SW480 (cell line): Measurements from ENCODE around the gene CCDC182.

Experiments used
- DNase-seq: peaks from one replicate; pipeline ENCODE4 v3.0.0-alpha.2; 2016; ENCODE audit warnings: low spot score

Gene CCDC182

DNA sequence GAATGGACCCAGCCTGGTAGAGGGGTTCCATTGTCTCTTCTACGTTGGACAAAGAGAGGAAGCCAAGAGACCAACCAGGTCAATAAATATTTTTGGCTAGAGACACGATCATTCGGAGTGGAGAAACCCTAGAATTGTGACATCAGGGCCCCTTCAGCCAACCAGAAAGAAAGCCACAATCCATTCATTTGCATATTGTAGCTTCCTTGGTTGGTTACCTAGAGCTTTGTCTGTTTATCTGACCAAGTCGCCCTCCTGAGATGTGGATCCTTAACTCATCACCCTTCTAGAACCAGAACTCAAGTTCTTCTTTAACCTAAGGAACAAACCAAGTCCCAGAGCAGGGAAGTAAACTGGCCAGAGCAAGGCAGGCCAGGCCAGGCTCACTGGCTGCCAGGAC is at the start of gene CCDC182:
Gene CCDC182 (minus strand): TSS at position 58 of the 400 bp plus-strand sequence. CDS start 27 bp downstream, at position 31.
- no peak for DNase-seq

DNA sequence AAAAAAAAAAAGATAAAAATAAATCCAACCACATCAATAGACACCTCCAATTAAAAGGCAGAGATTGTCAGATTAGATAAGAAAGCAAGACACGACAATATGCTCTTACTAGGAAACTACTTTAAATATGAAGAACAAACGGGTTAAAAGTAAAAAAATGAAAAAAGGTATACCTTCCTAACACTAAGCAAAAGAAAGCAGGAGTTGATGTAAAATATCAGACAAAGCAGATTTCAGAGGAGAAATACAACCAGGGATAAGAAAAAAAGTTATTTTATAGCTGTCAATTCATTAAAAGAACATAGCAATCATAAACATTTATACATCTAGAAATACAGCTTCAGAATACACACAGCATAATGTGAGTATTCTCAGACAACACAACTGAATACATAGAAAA is 49.7 kb upstream of the CCDC182 start:
- no peak for DNase-seq

DNA sequence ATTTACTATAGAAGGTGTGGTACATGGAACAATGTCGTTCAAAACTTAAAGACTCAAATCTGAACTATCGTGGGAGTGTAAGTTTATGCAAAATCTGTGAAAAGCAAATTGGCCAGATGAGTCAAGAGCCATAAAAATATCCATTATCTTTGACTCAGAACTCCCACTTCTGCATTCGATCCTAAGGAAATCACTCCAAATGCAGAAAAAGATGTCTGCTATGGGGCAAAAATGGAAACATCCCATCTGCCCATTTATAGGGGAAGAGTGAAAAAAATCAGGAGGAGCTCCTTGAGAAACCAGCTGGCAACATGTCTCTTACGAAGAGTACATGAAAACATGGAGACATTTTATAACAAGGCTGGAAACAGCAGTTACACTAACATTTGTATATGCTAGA is 43.6 kb upstream of the CCDC182 start:
- DNase-seq, result no peak

DNA sequence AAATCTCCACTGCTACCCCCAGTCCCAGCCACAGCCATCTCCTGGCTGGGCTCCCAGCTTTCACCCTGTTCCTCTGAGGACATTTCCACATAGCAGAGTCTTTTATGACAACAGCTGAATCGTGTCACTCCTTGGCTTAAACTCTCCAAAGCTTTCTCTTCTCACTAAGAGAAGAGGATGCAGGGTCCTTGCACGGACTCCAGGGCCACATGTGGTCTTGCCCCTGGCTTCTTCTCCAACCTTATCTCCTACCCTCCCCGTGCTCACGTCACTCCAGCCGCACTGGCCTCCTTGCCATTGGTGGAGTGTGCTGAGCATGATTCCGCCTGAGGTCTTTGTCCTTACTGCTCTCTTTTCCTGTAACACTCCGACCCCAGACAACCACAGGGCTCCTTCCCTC is 39.9 kb upstream of the CCDC182 start:
- no peak for DNase-seq

DNA sequence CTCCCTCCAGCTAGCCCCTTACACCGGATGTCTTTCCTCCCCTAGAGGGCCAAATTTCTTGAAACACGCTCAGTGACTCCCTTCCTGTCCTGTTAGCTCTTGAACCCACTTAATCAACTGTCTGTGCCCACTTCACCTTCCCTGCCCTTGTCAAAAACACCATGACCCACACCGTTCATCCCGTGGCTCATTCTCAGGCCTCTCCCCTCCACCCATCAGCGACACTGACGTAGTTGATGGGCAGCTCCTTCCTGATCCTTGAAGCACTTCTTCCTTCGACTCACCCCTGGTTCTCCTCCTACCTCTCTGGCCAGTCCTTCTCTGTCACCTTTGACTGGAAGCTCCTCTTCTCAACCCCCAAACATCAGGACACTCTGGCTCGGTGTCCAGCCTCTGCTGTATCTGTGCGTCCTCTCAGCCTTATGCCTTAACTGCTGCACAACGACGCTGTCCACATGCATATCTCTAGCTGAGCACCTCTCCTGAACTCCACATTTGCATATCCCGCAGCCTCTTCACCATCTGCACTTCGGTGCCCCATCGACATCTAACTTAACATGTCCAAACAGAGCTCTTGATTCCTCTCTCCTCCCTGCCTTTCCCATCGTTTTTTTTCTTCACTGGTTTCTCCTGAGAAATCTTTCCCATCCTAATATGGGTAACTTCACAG is 39.3 kb upstream of the CCDC182 start:
- DNase-seq, result no peak

DNA sequence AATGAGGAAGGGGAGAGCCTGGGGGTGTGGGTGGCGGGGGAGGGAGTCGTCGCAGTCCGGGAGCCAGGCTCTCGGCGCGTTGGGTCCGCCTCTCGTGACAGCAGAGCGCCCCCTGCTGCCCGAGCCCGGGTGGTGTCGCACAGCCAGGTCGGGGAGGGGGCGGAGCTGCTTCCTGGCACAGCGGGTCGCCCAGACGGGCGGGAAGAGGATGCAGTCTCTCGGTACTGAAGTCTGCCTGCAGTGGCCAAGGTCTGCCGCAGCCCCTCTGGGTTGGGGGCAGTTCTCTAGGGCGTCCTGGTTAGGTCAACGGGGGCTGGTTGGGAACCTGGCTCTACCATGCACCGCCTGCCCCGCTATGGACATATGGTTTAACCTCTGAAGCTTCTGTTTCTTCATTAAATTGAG is 38.2 kb upstream of the CCDC182 start:
- peak; percentile 49 for DNase-seq

DNA sequence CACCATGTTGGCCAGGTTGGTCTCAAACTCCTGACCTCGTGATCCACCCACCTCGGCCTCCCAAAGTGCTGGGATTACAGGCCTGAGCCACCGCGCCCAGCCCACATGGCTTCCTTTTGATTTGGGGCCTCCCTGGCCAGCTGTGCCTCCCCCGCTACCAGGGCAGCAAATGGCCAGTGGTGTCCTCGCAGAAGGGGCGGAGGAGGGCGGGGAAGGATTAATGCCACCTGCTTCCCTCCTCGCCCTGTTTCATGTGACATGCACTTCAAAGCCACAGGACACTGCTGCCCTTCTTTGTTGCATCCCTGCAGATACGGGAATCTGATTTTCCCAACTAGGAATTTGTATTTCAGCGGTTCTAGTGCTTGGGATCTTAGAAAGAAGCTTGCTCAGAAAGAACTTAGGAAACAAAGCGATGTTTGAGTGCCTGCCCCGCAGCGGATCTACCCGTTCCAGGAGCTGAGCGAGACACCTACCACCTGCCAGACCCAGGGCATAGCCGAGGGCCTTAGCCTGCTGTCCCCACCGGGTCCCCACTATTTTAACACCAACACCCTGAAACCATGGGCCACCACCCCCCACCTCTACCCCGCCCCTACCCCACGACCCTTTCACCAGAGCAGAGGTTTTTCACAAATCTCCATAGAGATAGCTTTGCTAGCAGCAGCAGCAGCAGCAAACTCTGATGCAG is 37.7 kb upstream of the CCDC182 start:
- DNase-seq, result peak; percentile 87

DNA sequence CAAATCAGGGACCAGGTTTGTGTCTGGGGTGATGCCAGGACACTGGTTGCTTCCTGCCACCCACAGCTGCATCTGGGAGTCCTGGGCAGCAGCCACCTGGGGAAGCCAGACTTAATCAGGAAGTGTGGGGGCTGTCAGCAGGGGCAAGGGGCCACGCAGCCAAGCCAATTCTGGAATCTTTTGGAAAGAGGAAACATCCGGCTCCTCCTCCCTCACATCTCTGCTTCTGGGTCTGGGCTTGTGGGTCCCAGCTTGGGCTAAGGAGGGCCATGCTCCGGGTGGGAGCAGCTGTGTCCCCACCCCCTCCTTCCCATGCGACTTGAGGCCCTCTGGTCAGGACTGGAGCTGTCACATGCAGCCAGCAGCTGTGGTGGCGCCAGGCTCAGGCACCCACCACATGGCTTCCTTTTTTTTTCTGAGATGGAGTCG is 37.0 kb upstream of the CCDC182 start:
- no peak for DNase-seq

DNA sequence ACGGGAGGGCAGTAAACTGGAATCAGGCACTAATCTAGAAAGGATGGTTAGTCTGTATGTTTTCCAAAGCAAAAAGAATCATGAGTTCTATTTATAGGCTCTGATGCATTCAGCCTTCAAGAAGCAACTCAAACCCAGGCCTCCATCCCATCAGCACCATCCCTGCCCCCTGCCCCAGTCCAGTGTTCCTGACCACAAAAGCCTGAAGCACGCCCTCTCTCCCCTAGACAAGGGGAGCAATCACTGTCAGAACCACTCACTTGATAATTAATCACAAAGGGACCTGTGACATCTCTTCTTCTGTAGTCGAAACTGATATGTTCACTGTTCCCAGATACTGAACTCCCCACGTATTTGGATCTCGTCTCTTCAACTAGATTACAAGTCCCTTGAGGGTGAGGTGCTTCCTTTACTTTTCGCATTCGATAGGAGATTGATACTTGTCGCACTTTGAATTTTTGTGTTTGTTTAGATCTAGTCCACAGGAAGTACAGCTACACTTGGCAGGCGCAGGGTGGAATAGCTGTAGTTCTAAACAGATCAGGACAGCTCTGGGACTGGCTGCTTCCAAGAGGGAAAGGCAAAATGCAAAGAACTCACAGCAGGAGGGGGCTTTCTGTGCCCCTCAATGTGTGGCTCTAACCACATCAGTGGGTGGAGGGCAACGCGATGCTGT is 36.4 kb upstream of the CCDC182 start:
- no peak for DNase-seq

DNA sequence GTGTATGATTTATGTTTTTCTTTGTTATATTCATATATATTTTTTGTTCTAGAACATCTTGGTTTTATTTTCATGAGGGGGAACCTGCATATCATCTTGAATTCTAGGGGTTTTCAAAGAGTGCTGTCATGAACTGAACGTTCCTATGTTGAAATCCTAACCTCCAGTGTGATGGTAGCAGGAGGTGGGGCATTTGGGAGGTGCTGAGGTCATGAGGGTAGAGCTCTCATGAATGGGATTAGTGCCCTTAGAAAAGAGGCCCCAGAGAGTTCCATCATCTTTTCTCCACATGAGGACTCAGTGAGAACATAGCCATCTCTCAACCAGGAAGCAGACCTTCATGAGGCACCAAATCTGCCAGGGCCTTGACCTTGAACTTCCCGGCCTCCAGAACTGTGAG is 34.6 kb upstream of the CCDC182 start:
- DNase-seq, result no peak

DNA sequence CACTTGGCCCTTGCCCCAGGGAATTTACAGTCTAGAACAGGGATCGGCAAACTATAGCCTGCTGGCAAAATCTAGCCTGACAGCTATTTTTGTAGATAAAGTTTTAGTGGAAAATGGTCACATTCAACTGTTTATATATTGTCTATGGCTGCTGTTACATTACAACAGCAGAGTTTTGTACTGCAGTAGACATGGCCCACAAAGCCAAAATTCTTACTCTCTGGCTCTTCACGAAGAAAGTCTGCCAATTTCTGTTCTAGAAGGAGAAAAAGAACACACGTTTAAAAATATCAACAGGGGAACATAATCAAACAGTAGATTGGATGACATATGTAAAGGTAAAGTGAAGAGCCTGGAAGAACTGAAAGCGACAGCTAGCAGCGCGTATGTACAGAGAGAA is 33.2 kb upstream of the CCDC182 start:
- DNase-seq, result no peak

DNA sequence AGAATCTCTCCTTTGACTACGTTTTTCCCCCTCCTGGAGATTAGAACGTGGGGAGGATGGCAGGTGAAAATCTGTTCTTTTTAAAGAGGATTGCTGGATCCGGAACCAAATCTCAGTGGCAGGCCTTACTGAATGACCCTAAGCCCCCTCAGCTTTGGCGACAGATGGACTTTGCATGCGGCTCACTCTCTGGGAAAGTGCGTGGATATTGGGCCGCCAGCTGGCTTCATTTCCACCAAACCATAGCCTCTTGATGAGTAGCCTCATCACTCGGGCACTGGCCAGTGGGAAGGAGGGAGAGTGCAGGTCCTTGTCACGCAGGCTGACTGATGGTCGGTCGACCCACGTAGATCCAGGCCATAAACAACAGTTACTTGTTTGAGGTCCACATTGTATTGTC is 31.3 kb upstream of the CCDC182 start:
- no peak for DNase-seq

DNA sequence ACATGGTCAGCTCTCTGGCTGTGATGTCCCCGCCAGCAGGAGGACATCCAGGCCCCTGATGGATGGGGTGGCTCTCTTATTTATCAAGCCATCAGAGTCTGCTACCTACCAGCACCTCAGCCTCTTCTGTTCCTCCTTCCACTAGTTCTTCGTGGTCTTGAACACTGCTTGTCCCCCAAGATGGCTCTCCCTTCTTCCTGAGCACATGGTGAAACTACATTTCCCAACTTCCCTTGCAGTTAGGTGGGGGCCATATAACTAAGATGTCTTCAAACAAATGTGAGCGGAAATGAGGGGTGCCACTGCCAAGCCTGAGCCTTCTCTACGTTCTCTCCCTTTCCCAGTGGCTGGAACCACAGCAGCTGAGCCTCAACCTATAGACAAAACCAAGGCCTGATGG is 29.8 kb upstream of the CCDC182 start:
- DNase-seq, result no peak

DNA sequence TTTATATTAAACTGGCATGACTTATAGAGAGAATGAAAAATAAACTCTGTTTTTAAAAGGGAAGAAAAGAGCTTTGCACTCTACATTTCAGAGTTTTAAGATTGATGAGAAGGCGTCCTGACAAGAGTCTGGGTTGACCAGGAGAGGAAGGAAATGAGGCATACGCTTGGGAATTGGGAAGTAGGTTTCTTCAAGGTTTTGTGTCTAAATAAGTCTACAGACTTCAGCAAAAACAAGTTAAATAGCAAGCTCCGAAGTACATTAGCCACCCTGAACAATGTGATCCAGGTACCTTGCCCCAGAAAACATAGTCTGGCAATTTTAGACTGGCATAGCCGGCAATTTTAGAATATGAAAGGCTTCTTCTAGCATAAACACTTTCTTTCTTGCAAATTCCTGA is 28.5 kb upstream of the CCDC182 start:
- no peak for DNase-seq

DNA sequence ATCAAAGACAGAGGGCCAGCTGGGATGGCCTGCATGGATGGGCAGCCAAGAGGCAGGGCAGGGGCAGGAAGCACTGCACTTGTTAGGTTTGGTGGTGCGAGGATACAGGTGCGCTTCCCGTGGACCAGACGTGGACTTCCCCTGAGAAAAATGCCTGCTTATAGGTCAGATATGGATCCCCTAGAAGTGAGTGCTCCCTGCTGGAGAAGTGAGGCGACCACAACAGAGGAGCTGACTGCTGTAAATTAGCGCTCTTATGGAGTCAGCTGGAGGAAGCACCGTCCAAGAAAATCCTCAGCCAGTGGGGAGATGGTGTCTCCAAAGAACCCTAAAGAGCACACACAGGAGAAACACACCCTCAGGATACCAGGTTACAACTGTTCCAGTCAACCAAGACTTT is 27.7 kb upstream of the CCDC182 start:
- DNase-seq, result no peak

DNA sequence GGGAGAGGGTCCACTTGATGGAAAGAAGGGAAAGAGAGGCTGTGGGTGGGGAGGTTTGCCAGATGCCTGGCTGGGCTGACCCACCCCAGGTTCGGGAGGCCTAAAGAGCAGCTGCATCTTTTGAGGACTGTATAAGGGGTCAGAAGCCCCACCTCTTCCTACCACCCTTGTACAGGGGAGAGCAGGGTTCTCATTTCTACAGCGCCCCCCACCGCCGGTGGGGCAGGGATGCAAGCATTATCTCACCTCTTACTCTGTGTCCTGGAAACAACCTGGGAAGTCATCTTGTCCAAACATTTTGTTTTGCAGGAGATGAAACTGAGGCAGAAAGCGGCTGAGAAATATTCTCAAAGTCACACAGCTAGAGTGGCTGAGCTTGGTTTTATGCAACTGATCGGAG is 22.5 kb upstream of the CCDC182 start:
- DNase-seq, result no peak

DNA sequence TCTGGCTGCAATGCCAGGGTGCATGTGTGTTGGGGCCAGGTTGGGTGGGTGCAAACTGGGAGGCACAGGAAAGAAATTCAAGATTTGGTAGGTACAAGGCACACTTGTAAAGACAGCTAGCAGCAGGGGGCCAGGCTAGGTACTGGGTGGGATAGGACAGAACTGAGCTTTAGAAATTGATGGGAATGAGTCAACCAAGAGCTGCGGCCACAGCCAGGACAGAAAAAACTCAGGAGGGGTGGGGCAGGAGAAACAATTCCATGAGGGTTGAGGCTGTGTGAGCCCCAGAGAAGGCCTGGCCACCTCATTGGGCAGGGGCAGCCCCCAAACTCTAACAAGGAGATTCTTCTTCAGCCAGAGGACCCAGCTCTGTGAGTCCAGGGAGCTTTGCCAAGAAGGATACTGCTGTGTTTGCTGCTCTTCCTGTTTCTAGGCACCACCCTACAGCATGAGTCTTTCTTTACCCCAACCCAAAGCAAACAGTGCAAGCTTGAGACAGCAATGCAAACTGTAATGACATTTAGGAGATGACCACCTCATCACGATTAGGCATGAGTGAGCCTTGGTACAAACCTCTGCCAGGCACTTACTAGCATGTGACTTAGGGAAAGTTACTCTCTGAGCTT is 21.3 kb upstream of the CCDC182 start:
- DNase-seq, result no peak

DNA sequence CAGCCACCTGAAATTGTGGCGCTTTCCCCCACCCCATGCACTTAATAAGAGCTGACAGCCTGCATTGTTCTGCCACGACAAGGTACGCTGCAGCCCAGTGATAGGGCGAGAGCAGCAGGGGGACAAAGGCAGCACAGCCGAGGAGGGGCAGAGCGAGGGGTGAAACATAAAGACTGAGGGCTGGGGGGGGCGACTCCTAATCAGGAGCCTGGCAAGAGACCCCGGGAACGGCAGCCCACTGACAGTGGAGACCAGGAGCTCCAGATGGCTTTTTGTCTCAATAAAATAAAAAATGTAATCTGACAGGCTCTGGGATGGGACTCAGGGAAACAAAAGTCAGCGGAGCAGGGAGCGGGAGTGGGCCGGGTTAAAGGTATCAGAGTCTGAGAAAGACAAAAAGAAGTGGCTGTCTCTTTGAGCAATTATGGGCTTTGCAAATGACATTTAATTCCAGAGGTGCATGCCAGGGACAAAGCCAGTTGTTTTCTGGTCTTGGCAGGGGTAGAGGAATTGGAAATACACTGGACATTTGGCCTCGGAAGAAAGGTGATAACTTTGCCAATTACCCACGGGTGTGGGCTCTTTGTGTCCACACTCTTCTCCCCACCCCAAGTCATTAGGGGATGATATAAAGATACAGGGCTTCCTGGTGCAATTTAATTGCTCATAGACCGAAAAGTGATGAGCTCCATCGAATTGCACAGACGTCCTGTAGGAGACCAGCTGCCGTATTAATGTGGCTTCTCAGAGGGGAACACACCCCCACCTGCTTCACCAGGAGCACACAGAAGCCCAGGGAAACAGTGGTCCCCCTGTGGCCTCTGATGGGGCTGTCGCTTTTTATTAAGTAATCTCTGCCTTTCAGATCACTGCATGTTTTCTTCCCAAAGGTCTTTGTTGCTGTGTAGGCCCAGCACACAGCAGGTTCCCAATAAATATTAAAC is 17.6 kb upstream of the CCDC182 start:
- DNase-seq, result no peak

DNA sequence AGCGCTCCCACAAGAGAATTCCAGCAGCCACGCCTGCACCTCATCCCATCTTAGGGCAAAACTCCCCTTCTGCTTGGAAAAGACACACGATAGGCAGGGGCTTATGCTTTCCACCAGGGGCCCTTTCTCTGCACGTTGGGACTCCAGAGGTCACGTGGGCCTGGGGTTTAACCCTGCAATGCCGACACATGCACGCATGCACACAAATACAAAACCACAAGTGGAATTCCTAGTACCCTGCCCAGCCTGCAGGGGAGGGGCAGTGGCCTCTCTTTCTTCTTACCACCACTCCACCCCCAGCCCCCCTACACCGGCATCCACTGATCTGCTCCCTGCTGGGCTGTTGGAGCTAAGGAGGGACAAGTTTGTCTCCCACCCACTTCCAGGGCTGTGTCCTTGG is 16.8 kb upstream of the CCDC182 start:
- DNase-seq, result peak; percentile 53

DNA sequence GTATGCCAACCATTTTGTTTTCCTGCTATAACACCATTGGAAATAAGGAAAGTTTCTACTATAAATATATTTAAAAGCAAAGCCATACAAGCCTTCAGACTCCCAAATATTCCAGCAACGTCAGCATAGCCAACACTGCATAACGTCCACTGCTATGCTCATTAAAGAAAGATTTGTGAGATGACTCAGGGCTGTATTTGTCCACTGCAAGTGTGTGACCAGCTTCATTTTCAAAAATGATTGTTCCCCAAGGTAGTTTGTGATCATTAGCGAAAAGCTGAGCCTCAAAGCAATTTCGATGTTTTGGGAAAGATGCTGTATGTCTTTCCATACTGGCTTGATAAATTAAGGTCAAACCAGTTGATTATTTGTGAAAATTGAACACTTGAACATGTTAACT is 14.9 kb upstream of the CCDC182 start:
- no peak for DNase-seq

DNA sequence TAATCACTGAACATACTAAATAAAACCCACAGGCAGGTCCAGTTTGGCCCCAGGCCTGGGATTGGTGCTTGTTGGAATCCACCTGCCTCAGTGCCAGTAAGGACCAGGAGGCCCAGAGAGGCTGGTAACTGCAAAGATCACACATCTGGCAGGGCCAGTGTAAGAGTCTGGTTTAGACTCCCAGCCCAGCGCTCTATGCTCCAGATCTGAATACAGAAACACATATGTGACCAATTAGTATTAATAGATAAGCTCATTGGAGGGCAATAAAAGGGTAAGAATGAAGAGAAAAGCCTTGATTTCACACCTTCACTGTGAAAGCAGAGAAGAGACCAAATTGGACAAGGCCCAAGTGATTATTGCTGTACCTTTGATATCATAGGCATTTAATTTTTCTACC is 13.6 kb upstream of the CCDC182 start:
- DNase-seq, result no peak

DNA sequence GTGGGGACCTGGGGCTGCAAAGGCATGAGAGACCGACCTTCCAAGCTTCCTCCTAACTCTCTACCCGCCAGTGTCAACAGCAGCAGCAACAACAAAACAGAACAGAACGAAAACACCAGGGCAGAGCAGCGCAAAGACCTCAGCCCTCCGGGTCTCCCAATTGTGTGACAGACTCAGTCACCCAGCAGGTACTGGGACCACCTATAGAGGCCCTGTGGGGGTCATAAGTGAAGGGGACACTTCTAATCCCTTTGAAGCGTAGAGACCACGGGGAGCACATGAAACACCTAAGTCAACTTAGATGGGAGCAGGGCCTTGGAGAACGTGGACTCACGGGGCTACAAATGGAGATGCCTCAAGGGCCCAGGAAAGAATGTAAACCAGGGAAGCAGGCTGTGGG is 12.6 kb upstream of the CCDC182 start:
- DNase-seq, result no peak
